Measurements from ENCODE around the gene ITGA5.

ITGA5 gene

GRCh38 chr12:54389134-54389508 is 29.9 kb downstream of the ITGA5 start:
- no peak overlapping the region for H3K4me3 ChIP-seq (ENCODE audit: low read depth, low read length)
- no peak for TF ChIP-seq CTCF (IDR thresholded peaks at IDR 0.05; ENCODE audit: borderline replicate concordance, insufficient read depth, low read depth, low read length)

- TF ChIP-seq CTCF (IDR thresholded peaks at IDR 0.05; ENCODE audit: borderline replicate concordance, insufficient read depth, low read depth, low read length): no peak
- no peak overlapping the region for H3K4me3 ChIP-seq (ENCODE audit: low read depth, low read length)
These were observed 30.6 kb downstream of the ITGA5 start for GRCh38 chr12:54388237-54389133.

GRCh38 chr12:54387114-54387467 is 32.0 kb downstream of the ITGA5 start:
- no peak overlapping the region for H3K4me3 ChIP-seq (ENCODE audit: low read depth, low read length)
- TF ChIP-seq CTCF (IDR thresholded peaks at IDR 0.05; ENCODE audit: borderline replicate concordance, insufficient read depth, low read depth, low read length): no peak

GRCh38 chr12:54386403-54387113 is 32.5 kb downstream of the ITGA5 start:
- no peak for TF ChIP-seq CTCF (IDR thresholded peaks at IDR 0.05; ENCODE audit: borderline replicate concordance, insufficient read depth, low read depth, low read length)
- no peak overlapping the region for H3K4me3 ChIP-seq (ENCODE audit: low read depth, low read length)

- no peak overlapping the region for H3K4me3 ChIP-seq (ENCODE audit: low read depth, low read length)
These were observed 33.7 kb downstream of the ITGA5 start for GRCh38 chr12:54385251-54385914.

GRCh38 chr12:54384591-54385041 is 34.5 kb downstream of the ITGA5 start, which contains the start of gene ZNF385A:
ZNF385A (minus strand) TSS chr12:54384733; CDS start chr12:54384514, 219 bp downstream.
- no peak within 1 kb of the TSS for H3K4me3 ChIP-seq (ENCODE audit: low read depth, low read length)
- TF ChIP-seq CTCF (IDR thresholded peaks at IDR 0.05; ENCODE audit: borderline replicate concordance, insufficient read depth, low read depth, low read length): 0 out of 2 replicates have a peak, but pooled peaks have one; percentile 3

More at GRCh38 chr12:54385251-54385914, 33.7 kb downstream of the ITGA5 start:
- no peak for TF ChIP-seq CTCF (IDR thresholded peaks at IDR 0.05; ENCODE audit: borderline replicate concordance, insufficient read depth, low read depth, low read length)
